ENCODE results near the gene PGAP6. TPM values are rescaled to one million over a fixed set of nuclear protein-coding genes. Genes with fewer than 3 reads are reported as not detected.

The PGAP6 gene
- total RNA-seq, 1 donor from 2014 or later = 38.2 TPM

DNA sequence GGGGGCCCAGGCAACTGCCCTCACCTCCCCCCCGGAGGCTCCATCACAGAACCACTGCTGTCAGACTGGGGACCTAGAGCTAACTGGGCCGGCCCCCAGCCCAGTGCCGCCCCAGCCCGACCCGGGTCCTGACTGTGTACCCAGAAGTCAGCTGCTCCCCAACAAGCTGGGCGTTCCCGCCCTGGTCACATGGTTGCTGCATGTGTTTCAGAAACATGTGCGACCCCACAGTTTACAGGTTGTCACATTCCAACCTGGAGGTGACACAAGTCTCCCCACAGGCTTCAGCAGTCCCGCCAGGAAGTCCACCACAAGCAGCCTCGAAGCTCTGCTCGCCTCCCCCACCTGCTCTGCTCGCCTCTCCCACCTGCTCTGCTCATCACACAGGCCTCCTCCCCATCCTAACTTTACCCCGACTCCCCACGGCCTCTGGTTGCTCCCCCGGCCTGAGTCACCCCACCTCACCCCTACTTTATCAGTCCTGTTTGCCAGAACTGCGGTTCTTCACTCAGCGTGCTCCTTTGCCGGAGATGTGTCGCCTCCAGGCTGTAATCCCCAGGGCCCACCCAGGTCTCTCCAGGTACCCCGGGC lies 12.4 kb downstream of the PGAP6 start:
- intact Hi-C loops (cut with micrococcal nuclease) = no loop called here

- intact Hi-C loops (cut with micrococcal nuclease) = no loop called here
Observed at GRCh38 chr16:368388-369158, 13.2 kb downstream of the PGAP6 start.

DNA sequence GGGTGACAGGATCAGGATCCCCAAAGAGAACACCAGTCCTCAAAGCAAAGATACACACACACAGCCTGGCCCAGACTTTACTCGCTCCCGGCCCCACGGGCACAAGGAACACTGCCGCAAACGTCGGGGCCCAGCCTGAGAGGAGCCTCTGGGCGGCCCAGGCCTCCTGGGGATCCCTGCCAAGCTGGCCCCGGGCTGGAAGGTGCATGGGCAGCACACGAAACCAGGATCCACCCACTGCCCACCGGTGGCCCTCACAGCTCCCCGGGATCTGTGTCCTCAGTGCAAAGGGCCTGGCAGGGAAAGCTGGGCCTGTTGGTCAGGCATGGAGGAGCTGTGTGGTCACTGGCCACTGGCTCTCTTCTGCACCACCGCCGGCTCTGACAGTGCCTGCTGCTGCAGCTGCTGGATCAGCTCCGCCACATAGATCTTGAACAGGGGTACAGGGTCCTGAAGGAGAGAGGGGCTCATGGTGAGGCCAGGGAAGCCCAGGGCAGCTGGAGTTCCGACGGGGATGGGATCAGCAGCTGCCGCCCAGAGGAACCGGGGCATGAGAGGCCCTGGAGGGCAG lies 14.4 kb downstream of the PGAP6 start:
- intact Hi-C loops (cut with micrococcal nuclease) = no loop called here

- intact Hi-C loops (cut with micrococcal nuclease) = no loop called here
Observed at GRCh38 chr16:366476-366875, 15.3 kb downstream of the PGAP6 start.

DNA sequence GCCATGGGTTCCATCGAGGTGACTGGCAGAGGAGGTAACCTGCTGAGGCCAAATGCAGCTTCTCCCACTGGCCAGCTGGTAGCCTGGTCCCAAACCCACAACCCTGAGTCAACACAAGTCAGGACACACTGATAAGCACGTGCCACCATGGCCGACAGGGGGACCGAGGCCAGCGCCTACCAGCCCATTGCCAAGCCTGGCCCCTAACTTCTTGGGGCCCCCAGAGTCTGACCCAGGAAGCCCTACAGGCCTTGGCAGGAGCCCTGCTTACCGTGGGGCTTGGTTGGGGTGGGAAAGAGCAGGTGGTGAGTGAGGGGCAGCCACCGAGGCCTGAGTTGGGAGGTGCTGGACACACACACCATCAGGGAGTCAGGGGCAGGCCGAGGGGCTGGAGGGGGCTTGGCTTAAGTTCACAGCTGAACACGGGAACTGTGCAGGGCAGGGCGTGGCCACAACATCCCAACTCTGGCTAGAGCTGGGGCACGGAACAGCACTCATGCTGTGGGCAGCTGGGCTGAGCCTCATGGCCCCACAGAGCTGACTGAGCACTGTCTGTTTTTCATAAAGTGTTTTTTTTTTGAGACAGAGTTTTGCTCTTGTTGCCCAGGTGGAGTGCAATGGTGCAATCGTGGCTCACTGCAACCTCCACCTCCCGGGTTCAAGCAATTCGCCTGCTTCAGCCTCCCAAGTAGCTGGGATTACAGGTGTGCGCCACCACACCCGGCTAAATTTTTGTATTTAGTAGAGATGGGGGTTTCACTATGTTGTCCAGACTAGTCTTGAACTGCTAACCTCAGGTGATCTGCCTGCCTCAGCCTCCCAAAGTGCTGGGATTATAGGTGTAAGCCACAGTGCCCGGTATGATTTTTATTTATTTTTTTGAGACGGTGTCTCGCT lies 16.9 kb downstream of the PGAP6 start:
- intact Hi-C loops (cut with micrococcal nuclease) = no loop called here

GRCh38 chr16:363766-364490 lies 17.9 kb downstream of the PGAP6 start:
- intact Hi-C loops (cut with micrococcal nuclease) = no loop called here

DNA sequence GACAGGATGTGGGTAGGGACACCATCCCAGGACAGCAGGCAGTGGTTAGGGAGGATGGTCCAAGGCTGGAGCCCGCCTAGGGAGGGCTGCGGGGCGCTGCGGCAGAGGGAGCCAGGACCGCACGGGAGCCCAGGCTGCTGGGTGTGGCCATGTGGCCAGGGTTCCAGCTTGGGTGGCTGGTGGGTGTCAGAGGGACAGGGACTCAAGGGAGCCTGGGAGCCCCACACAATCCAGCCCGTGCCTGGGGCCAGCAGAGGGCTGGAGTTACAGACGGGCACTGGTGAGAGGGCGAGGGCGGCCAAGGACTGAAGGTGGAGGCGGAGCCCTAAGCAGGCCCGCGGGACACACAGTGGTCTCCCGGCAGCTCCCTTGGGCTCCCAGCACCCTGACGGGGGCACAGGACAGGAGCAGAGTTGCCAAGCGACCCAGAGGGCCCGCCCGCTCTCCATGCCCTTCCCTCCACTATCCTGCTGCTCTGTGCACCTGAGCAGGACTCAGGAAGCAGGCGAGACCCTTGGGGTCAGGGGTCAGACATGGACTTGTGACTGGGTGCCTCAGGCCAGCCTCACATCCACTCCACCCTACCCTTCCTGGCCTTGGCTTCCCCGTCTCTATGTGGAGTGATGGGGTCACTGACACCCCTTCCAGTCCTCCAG lies 18.5 kb downstream of the PGAP6 start:
- intact Hi-C loops (cut with micrococcal nuclease) = no loop called here

- intact Hi-C loops (cut with micrococcal nuclease) = loop anchor here (1.0 kb wide), 4 partner anchors 181 to 297 kb away; no protein-coding TSS in a partner anchor
Observed at GRCh38 chr16:362702-362999, 19.1 kb downstream of the PGAP6 start.

DNA sequence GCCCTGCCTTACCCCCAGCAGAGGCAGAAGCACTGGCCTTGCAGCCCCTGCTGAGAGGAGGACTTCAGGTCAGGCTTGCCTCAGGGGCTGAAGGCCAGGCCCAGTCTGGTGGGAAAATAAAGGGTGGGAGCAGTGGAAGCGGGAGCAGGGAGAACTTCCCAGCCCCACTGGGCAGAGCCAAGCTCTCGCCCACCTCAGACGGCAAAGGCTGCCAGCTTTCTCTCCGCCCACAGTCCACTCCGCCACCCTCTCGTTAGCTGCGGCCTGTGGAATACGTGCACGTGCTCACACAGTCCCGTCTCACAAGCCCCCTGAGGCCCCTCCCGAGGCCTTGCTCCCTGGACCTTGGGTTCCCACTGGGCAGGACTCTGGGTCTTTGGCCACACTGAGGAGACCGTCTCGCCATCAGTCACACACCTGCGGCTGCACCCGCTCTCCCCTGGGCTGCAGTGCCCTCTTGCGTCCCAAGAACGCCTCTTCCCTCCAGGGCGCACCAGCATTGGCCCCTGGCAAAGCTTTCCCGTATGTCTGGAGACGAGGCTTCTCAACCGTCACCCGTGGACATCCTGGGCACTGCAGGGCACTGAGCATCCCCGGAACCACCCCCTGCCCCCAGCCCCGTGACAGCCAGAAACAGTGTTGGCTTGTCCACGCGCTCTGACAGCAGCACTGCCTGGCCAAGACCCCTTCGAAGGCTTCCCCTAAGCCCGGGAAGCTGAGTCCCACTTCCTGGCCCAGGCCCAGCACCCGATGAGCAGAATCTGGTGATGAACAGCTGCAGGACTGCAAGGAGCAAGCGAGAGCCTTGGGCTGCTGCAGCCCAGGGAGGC lies 19.7 kb downstream of the PGAP6 start:
- intact Hi-C loops (cut with micrococcal nuclease) = loop anchor here (1.0 kb wide), 4 partner anchors 181 to 297 kb away; no protein-coding TSS in a partner anchor

DNA sequence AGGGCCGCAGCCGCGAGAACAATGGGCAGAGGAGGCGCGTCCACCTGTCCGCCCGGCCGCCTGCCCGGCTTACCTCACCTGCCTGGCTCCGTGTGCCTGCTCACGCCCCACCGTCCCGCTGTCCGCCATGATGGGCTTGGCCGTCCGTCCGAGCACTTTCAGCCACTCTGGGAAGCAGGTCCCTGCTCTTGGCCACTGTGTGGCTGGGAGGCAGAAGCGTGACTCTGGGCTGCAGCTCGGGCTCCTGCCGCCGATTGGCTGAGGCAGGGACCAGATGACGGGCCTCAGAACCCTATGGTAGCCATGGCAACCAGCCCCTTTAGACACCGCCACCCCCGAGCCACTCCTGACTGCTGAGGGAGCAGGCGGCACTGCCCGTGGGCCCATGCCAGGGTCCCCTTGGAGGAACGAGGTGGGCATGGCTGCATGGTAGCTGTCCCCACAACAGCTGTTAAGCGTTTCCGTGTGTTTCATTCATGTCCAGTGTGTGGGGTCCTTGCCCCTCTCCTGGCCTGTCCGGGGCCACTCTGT lies 20.4 kb downstream of the PGAP6 start:
- intact Hi-C loops (cut with micrococcal nuclease) = no loop called here

- intact Hi-C loops (cut with micrococcal nuclease) = no loop called here
Observed at GRCh38 chr16:360698-361336, 21.0 kb downstream of the PGAP6 start.

- intact Hi-C loops (cut with micrococcal nuclease) = no loop called here
Observed at GRCh38 chr16:359871-360697, 21.7 kb downstream of the PGAP6 start.

DNA sequence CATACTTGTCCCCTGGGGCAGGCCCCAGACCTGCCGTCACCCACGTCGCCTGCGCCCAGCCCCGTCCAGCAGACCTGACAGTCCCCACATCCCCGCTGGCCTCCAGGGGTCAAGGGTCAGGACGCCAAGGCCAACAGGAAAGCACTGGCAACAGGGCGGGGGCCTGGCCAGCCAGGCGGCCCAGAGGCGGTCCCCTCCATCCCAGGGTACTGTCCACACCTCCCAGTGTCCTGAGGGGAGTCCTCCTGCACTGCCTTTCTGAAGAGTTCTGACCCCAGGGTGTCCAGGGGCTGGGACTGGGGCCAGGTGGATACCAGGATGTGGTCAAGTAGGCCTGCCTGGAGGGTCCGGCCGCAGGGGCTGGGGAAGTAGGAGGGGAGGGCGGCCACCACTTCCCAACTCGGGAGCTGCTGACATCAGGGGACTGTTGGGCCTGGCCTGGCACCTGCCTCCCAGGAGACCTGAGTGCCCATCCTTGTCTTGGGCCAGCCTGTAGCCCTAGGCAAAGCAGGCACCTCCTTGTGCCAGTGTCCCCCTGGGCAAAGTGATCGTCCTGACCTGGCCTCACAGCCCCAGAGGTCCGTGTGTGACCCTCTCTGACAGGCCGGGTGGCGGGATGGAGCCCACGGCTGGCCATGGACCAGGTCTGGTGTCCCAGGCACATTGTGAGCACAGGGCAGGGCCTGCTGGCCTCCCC lies 22.6 kb downstream of the PGAP6 start:
- intact Hi-C loops (cut with micrococcal nuclease) = no loop called here

- intact Hi-C loops (cut with micrococcal nuclease) = no loop called here
Observed at GRCh38 chr16:356741-357140, 25.0 kb downstream of the PGAP6 start.

DNA sequence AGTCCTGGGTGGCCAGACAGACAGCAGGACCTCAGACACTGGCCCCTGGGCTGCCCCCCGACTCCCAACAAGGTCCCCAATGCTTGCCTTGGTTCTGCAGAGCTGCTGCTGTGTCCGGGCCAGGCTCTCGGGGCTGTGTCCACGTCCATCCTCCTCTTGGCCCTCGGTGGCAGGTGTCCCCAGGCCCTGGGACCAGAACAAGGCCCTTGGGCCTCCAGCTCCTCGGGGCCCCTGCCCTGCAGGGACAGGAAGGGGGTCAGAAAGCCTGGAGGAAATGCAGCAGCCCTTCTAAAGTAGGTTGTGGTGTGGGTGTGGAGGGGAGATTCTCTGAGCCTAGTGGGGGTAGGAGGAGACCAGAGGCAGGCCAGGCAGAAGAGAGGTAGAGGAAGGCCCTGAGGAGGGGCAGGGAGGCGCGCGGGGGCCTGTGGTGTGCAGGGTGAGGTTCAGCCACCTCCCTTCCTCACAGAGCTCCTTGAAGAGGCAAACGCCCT lies 26.8 kb downstream of the PGAP6 start:
- intact Hi-C loops (cut with micrococcal nuclease) = no loop called here

GRCh38 chr16:354291-354881 lies 27.4 kb downstream of the PGAP6 start:
- intact Hi-C loops (cut with micrococcal nuclease) = no loop called here
